Activated CD8-positive, alpha-beta T cell treated with anti-CD3 and anti-CD28 coated beads, Interleukin-2, amount 10 ng/mL, durations not matched to agents 7 days and 5 days (primary cell): ENCODE measurements around the gene RBPJ. TPM values are rescaled to one million over a fixed set of nuclear protein-coding genes. Genes with fewer than 3 reads are reported as not detected.
"Not testable (repeated sequence)": the region's sequence is repeated elsewhere in the genome, so short reads cannot be mapped to it uniquely, and the experiment has no call there.

Source experiments
- ATAC-seq: fragments of 150-1000 bp; cut with Tn5 transposase; one replicate; pipeline ENCODE4 v1.10.0; 2021; ENCODE audit warnings: moderate library complexity
- CTCF ChIA-PET: fragments of 350-600 bp; sonication (Branson Sonifier 250); formaldehyde crosslinking; loops from one replicate; lab custom pipeline; 2021; ENCODE audit warnings: antibody characterized with exemption; lab: Charles Lee
- POLR2A ChIA-PET: fragments of 350-600 bp; sonication (Branson Sonifier 250); formaldehyde crosslinking; loops from one replicate; lab custom pipeline; 2021; ENCODE audit warnings: antibody characterized with exemption; lab: Charles Lee
- DNase-seq: peaks from one replicate; pipeline ENCODE4 v3.0.0-alpha.2; 2020
- H3K27ac Mint-ChIP-seq: one replicate; pipeline ENCODE4 v1.8.0; 2021; ENCODE audit warnings: mild to moderate bottlenecking, mixed read lengths
- H3K27me3 Mint-ChIP-seq: one replicate; pipeline ENCODE4 v1.8.0; 2021; ENCODE audit warnings: low read depth, mixed read lengths
- H3K36me3 Mint-ChIP-seq: one replicate; pipeline ENCODE4 v1.8.0; 2021; ENCODE audit warnings: low read depth, mixed read lengths
- H3K4me1 Mint-ChIP-seq: one replicate; pipeline ENCODE4 v1.8.0; 2021; ENCODE audit warnings: low read depth, mixed read lengths
- H3K4me3 Mint-ChIP-seq: one replicate; pipeline ENCODE4 v1.8.0; 2021; ENCODE audit warnings: mild to moderate bottlenecking, mixed read lengths
- H3K9me3 Mint-ChIP-seq: one replicate; pipeline ENCODE4 v1.8.0; 2022; ENCODE audit warnings: mixed read lengths; ENCODE audit not compliant: insufficient read depth
- total RNA-seq, 2 experiments: library from RNA; stranded (reverse); gene quantifications; one replicate each; pipeline ENCODE4 v1.2.3, GENCODE V29; 2021

RBPJ gene
- total RNA-seq, 2 experiments from 2014 or later, result 61.7 to 72.3 TPM

DNA sequence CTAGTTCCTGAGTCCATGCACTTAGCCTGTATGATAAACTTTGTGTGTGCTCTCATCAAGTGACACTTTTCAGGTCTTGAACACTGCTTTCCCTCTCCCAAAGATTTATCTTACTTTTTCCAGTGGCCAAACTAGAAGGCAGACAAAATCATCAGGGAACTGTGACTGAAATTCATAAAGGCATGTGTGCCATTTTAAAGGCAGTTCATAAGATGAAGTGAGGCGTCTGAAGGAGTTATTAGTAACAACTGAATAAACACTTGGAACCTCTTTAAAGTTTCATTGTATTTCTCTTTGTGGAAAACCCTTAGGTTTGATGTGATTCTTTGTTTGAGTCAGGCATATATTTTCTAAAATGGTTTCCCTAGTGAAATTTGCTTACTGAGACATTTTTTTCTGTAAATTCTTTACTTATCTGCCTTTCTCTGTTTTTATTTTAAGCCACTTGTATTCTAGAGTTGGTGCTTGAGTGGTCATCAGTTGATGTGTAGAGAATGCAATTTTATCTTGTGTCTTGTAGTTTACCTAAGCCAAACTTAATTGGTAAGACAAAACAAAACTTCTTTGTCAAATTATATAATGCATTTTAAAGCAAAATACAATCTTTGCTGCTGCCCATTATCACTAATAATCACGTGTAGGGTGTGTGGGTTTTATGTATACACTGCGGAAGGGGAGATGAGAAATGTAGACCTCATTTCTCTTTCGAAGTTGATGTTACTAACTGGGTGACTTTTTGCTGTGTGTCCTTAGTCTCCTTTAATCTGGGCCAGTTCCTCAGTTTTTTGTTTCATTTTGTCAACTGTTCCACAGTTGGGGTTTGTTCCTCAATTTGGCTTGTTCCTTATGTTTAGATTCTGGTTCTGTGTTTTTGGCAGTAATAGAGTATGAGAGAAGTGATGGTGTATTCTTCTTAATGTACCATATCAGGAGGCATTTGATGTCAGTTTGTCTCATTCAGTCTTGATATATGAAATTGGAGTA is 56.8 kb downstream of the RBPJ start:
- Mint-ChIP-seq H3K27ac (no peak overlapping the region), H3K4me3 (no peak overlapping the region), H3K36me3 (peaks cover 15% of the 10 kb centered on the region), H3K4me1 (peaks cover 30% of the 10 kb centered on the region), H3K9me3 (no peaks in the 10 kb centered on the region), H3K27me3 (no peaks in the 10 kb centered on the region)
- ChIA-PET POLR2A (no interaction called here), CTCF (interaction anchor here (1.3 to 1.5 kb wide), 3 partner anchors 13 to 31 kb away, joined by 3 to 4 read pairs (median 3); no protein-coding TSS in a partner anchor)
- no peak for ATAC-seq
- DNase-seq, result no peak

DNA sequence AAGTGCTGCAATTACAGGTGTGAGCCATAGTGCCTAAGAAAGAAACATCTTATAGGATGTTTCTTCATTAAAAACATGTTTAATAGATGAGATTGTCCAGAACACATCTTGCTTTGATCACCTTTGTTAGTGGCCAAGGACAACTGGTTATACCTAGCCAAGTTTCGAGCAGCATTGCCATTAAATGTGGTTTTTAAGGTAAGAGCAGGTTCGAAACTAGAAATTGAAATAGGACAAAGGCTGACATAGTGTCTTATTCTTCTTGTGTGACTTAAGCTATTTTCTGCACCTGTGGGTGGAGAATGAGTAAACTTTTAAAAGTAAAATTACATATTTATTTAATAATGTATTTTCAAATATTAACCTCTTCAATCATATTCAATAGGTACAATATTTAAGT is 59.0 kb downstream of the RBPJ start:
- no peak for ATAC-seq
- no peak overlapping the region for H3K27ac Mint-ChIP-seq
- peaks cover 29% of the 10 kb centered on the region for H3K4me1 Mint-ChIP-seq
- CTCF ChIA-PET, result interaction anchor here (1.3 kb wide), 1 partner anchor 50 kb away, joined by 5 read pairs; no protein-coding TSS in a partner anchor
- H3K27me3 Mint-ChIP-seq, result no peaks in the 10 kb centered on the region
- no peaks in the 10 kb centered on the region for H3K9me3 Mint-ChIP-seq
- POLR2A ChIA-PET, result no interaction called here
- peaks cover 13% of the 10 kb centered on the region for H3K36me3 Mint-ChIP-seq
- DNase-seq, result no peak
- H3K4me3 Mint-ChIP-seq, result no peak overlapping the region

DNA sequence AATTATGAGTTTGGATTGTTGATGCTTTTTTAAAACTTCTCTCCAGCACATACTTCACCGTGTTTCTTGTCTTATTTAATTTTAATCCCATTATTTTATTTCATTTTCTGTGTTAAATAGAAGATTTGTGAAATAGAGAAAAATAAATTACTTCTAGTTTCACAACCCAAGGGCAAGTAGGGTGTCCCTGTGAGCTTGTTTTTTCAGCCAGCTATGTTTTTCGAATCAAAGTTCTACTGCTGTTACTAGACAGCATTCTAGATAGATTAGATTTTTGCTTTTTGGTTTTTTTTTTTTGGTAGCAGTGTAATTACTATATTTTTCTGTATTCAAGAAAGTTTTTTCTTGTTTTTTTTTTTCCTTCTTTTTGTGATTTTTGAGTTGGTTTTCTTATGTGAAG is 59.9 kb downstream of the RBPJ start:
- POLR2A ChIA-PET, result interaction anchor here (1.2 kb wide), 1 partner anchor 62 kb away, joined by 4 read pairs; no protein-coding TSS in a partner anchor
- Mint-ChIP-seq H3K4me1 (peaks cover 32% of the 10 kb centered on the region), H3K36me3 (peaks cover 16% of the 10 kb centered on the region), H3K27me3 (no peaks in the 10 kb centered on the region), H3K9me3 (no peaks in the 10 kb centered on the region), H3K4me3 (no peak overlapping the region), H3K27ac (no peak overlapping the region)
- CTCF ChIA-PET, result interaction anchor here (1.3 to 1.6 kb wide), 2 partner anchors 51 to 55 kb away, joined by 4 to 5 read pairs; no protein-coding TSS in a partner anchor
- DNase-seq (no peak), ATAC-seq (no peak)

DNA sequence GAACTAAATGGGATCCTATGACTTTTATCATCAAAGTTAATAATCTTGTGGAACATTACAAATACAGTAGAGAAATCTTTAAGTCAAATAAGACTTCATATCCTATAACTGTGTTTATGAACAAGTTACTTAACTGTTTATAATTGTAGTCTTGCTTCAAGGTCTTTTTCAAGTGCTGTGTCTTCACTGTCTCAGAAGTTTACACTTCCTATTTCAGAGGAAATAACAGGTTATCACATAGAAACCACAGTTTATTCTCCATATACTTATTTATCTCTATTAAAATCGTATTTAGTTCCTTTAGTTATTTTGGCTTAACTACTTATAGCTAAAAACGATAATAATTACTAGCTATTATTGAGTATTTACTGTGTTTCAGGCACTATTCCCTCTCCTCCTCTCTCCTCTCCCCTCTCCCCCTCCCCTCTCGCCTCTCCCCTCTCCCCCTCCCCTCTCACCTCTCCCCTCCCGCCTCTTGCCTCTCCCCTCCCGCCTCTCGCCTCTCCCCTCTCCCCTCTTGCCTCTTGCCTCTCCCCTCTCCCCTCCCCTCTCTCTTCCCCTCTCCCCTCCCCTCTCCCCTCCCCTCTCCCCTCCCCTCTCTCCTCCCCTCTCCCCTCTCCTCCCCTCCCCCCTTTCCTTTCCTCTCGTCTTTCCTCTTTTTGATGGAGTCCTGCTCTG is 63.7 kb downstream of the RBPJ start:
- CTCF ChIA-PET, result interaction anchor here (0.5 kb wide), 1 partner anchor 26 kb away, joined by 4 read pairs; no protein-coding TSS in a partner anchor
- Mint-ChIP-seq H3K36me3 (peaks cover 28% of the 10 kb centered on the region), H3K27ac (no peak overlapping the region), H3K4me1 (peaks cover 13% of the 10 kb centered on the region), H3K4me3 (no peak overlapping the region), H3K9me3 (no peaks in the 10 kb centered on the region), H3K27me3 (no peaks in the 10 kb centered on the region)
- DNase-seq (no peak), ATAC-seq (no peak)
- POLR2A ChIA-PET, result no interaction called here

DNA sequence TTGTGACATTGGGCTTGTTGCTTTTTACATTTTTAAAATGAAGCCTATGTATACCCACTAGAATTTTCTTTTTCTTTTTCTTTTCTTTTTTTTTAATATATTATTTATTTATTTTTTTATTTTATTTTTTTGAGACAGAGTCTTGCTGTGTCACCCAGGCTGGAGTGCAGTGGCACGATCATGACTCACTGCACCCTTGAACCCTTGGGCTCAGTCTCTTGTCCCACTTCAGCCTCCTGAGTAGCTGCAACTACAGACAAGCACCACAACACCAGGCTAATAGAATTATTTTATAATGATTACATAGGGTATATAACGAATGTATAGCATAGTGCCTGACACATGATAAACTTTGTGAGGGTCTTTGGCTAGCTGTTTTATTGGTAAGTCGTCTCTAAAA is 64.9 kb downstream of the RBPJ start:
- no peak for ATAC-seq
- POLR2A ChIA-PET, result no interaction called here
- DNase-seq, result no peak
- no peak overlapping the region for H3K4me3 Mint-ChIP-seq
- H3K4me1 Mint-ChIP-seq, result peaks cover 13% of the 10 kb centered on the region
- no peaks in the 10 kb centered on the region for H3K27me3 Mint-ChIP-seq
- no peak overlapping the region for H3K27ac Mint-ChIP-seq
- H3K9me3 Mint-ChIP-seq, result no peaks in the 10 kb centered on the region
- H3K36me3 Mint-ChIP-seq, result peaks cover 36% of the 10 kb centered on the region
- CTCF ChIA-PET, result interaction anchor here (0.8 to 2.2 kb wide), 4 partner anchors 13 to 397 kb away, joined by 3 to 7 read pairs (median 4); no protein-coding TSS in a partner anchor

DNA sequence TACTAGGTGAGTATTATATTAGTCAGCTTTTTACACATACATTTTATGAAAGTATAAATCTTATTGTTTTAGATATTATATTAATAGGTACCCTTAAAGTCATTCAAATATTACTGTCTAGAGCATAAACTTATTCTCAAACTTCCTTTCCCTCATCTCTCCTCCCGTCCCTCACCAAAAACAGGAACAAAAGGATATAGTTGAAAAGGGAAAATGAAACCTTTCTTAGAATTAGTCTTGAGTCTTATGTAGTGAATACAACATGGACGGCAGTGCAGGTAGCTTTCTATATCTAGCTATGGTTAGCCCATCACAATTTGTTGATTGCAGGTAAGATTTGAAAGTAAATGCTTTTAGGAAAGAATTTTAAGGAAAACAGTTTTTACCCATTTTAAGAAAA is 65.6 kb downstream of the RBPJ start:
- no peak for DNase-seq
- Mint-ChIP-seq H3K4me3 (no peak overlapping the region), H3K27me3 (no peaks in the 10 kb centered on the region), H3K36me3 (peaks cover 38% of the 10 kb centered on the region), H3K9me3 (no peaks in the 10 kb centered on the region), H3K27ac (no peak overlapping the region), H3K4me1 (peaks cover 11% of the 10 kb centered on the region)
- ATAC-seq, result no peak
- POLR2A ChIA-PET, result no interaction called here
- CTCF ChIA-PET, result interaction anchor here (0.8 to 2.2 kb wide), 5 partner anchors 14 to 398 kb away, joined by 3 to 7 read pairs (median 3); no protein-coding TSS in a partner anchor

DNA sequence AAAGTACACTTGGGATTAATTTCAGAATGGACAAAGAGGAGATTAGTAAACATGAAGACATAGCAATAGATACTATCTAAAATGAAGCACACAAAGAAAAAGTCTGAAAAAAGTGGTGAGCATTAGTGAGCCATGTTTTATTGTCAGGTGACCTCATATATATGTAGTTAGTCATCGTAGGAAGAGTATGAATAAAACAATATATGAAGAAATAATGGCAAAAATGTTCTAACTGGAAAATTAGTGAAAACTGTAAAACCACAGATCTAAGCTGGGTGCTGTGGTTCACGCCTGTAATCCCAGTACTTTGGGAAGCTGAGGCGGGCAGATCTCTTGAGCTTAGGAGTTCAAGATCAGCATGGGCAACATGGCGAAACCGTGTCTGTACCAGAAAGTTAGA is 67.9 kb downstream of the RBPJ start:
- no peak for ATAC-seq
- POLR2A ChIA-PET, result no interaction called here

DNA sequence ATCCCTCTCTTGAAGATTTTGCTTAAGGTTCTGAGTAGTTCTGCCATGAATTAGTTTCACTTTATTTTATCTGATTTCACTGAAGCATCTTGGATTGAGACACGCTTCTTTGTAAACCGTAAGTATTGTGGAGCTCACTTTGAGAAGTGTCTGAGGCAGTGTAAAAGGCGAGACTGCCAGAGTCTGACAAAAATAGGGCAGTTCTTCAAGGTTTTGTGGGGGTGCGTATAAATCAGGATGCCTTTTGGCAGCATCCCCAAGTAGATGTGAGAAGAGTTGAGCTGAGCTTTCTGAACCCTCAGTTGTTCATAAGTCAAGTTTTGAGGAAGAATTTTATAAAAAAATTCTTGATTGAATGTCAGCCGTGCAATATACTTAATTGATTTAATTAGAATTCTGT is 76.3 kb downstream of the RBPJ start:
- H3K9me3 Mint-ChIP-seq, result no peaks in the 10 kb centered on the region

More for the DNA sequence above, 67.9 kb downstream of the RBPJ start:
- Mint-ChIP-seq H3K27me3 (no peaks in the 10 kb centered on the region), H3K4me3 (no peak overlapping the region), H3K36me3 (peaks cover 39% of the 10 kb centered on the region), H3K9me3 (no peaks in the 10 kb centered on the region), H3K27ac (no peak overlapping the region), H3K4me1 (peaks cover 9% of the 10 kb centered on the region)
- no peak for DNase-seq
- CTCF ChIA-PET, result interaction anchor here (0.9 to 1.2 kb wide), 3 partner anchors 10 to 58 kb away, joined by 3 to 4 read pairs (median 4); no protein-coding TSS in a partner anchor

DNA sequence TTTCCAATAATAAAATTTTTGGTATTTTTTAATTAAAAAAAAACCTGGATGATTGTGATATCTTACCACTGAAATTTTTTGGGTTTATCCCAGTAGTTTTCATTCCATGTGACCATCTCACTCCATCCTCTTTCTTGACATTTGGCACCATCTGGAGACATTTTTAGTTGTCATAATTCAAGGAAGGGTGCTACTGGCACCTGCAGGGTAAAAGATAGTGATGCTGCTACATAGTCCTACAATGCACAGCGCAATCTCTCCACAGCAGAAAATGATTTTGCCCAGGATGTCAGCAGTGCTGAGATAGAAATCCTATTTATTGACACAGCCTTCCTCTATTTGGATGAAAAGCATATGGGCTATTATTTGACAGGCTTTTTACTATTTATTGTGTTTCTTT is 79.3 kb downstream of the RBPJ start:
- DNase-seq (no peak), ATAC-seq (no peak)
- Mint-ChIP-seq H3K4me1 (peaks cover 32% of the 10 kb centered on the region), H3K27me3 (no peaks in the 10 kb centered on the region), H3K36me3 (peaks cover 33% of the 10 kb centered on the region), H3K27ac (no peak overlapping the region), H3K4me3 (no peak overlapping the region), H3K9me3 (no peaks in the 10 kb centered on the region)
- ChIA-PET CTCF (interaction anchor here (0.7 to 3.2 kb wide), 6 partner anchors 11 to 412 kb away, joined by 4 to 26 read pairs (median 6); no protein-coding TSS in a partner anchor), POLR2A (no interaction called here)

More for the DNA sequence above, 76.3 kb downstream of the RBPJ start:
- H3K36me3 Mint-ChIP-seq, result peaks cover 23% of the 10 kb centered on the region
- POLR2A ChIA-PET, result no interaction called here
- H3K27ac Mint-ChIP-seq, result no peak overlapping the region
- no peak for ATAC-seq
- H3K4me1 Mint-ChIP-seq, result peaks cover 11% of the 10 kb centered on the region
- no peaks in the 10 kb centered on the region for H3K27me3 Mint-ChIP-seq
- CTCF ChIA-PET, result interaction anchor here (0.9 to 3.1 kb wide), 7 partner anchors 10 to 409 kb away, joined by 3 to 23 read pairs (median 4); no protein-coding TSS in a partner anchor
- no peak overlapping the region for H3K4me3 Mint-ChIP-seq
- DNase-seq, result no peak

DNA sequence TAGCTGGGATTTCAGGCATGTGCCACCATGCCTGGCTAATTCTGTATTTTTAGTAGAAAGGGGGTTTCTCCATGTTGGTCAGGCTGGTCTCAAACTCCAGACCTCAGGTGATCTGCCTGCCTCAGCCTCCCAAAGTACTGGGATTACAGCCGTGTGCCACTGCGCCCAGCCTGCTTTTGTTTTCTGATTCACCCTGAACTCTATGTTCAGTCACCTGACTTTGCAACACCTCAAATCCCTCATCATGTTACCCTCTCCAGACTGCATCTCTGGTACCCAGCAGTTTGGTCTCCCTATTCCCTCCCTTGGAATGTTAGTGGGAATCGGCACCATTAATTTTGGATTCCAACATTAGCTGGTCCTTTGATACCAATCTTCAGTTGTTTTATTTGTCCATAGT is 81.2 kb downstream of the RBPJ start:
- H3K27me3 Mint-ChIP-seq, DNase-seq, ATAC-seq, H3K4me3 Mint-ChIP-seq, H3K9me3 Mint-ChIP-seq, POLR2A ChIA-PET, H3K27ac Mint-ChIP-seq: not testable (repeated sequence)
- H3K36me3 Mint-ChIP-seq, result peaks cover 42% of the 10 kb centered on the region
- H3K4me1 Mint-ChIP-seq, result peaks cover 27% of the 10 kb centered on the region
- CTCF ChIA-PET, result interaction anchor here (2.5 to 3.2 kb wide), 3 partner anchors 9 to 75 kb away, joined by 9 to 26 read pairs (median 10); no protein-coding TSS in a partner anchor

DNA sequence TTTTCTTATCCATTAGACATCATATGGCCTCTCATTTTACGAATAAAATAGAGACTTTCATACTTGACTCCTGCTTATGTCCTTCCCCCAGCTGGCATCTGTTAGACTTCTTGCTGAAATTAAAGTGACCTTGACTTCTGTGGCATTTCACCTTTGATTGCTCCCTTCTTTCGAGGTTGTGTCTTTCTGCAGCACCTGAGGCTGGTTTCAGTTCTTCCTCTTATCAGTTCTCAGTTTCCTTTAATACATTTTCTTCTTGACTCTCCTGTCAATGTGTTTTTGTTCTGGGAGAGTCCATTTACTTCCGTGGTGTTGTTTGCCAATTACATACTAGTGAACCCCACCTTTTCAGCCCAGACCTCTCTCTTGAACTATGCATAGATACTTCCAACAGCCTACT is 81.6 kb downstream of the RBPJ start:
- ChIA-PET CTCF (interaction anchor here (2.5 to 3.2 kb wide), 3 partner anchors 8 to 75 kb away, joined by 9 to 26 read pairs (median 10); no protein-coding TSS in a partner anchor), POLR2A (no interaction called here)
- H3K9me3 Mint-ChIP-seq, result peaks cover 9% of the 10 kb centered on the region
- no peak overlapping the region for H3K4me3 Mint-ChIP-seq
- H3K4me1 Mint-ChIP-seq, result peaks cover 25% of the 10 kb centered on the region
- no peak for ATAC-seq
- peaks cover 45% of the 10 kb centered on the region for H3K36me3 Mint-ChIP-seq
- no peaks in the 10 kb centered on the region for H3K27me3 Mint-ChIP-seq
- no peak for DNase-seq
- no peak overlapping the region for H3K27ac Mint-ChIP-seq
